Neural progenitor cell (in vitro differentiated cells): ENCODE results near the gene ZFAND6. TPM values are rescaled to one million over a fixed set of nuclear protein-coding genes. Genes with fewer than 3 reads are reported as not detected.

ENCODE experiments used
- DNase-seq: peaks from one replicate; pipeline ENCODE4 v3.0.0-alpha.2; 2016; ENCODE audit warnings: low spot score
- H2AFZ ChIP-seq: fragments of 200-600 bp; sonication (generic); replicated peaks from 2 replicates; pipeline ENCODE4 v1.6.1; 2016; ENCODE audit warnings: antibody characterized with exemption
- H3F3A ChIP-seq: fragments of 200-600 bp; sonication (generic); 2 replicates; pipeline ENCODE4 v1.6.1; 2016; ENCODE audit warnings: antibody characterized with exemption, low read depth
- H3K27ac ChIP-seq: fragments of 200-600 bp; sonication (generic); 2 replicates; pipeline ENCODE4 v1.5.1; 2016; ENCODE audit warnings: mild to moderate bottlenecking
- H3K27me3 ChIP-seq: fragments of 200-600 bp; sonication (generic); 2 replicates; pipeline ENCODE4 v1.6.1; 2016; ENCODE audit warnings: mild to moderate bottlenecking, moderate library complexity
- H3K36me3 ChIP-seq: fragments of 200-600 bp; sonication (generic); 2 replicates; pipeline ENCODE4 v1.5.1; 2016
- H3K4me1 ChIP-seq: fragments of 200-600 bp; sonication (generic); 2 replicates; pipeline ENCODE4 v1.6.1; 2016; ENCODE audit warnings: mixed run types
- H3K4me2 ChIP-seq: fragments of 200-600 bp; sonication (generic); 2 replicates; pipeline ENCODE4 v1.6.1; 2016
- H3K4me3 ChIP-seq: fragments of 200-600 bp; sonication (generic); 2 replicates; pipeline ENCODE4 v1.5.1; 2016
- H3K79me2 ChIP-seq: fragments of 200-600 bp; sonication (generic); 2 replicates; pipeline ENCODE4 v1.6.1; 2016; ENCODE audit warnings: low read depth
- H3K9ac ChIP-seq: fragments of 200-600 bp; sonication (generic); 2 replicates; pipeline ENCODE4 v1.6.1; 2016
- H3K9me3 ChIP-seq: fragments of 200-600 bp; sonication (generic); 2 replicates; pipeline ENCODE4 v1.5.1; 2016; ENCODE audit warnings: low read depth
- H4K20me1 ChIP-seq: fragments of 200-600 bp; sonication (generic); 2 replicates; pipeline ENCODE4 v1.6.1; 2016; ENCODE audit warnings: low read depth
- H3K27ac Mint-ChIP-seq: 3 replicates; pipeline ENCODE4 v1.8.0; 2021; ENCODE audit warnings: mixed read lengths
- H3K27me3 Mint-ChIP-seq: 2 replicates; pipeline ENCODE4 v1.8.0; 2022; ENCODE audit warnings: low read depth, mild to moderate bottlenecking, inconsistent platforms, moderate library complexity, mixed read lengths; ENCODE audit not compliant: insufficient read depth
- H3K36me3 Mint-ChIP-seq: 3 replicates; pipeline ENCODE4 v1.8.0; 2021; ENCODE audit warnings: mixed read lengths
- H3K4me1 Mint-ChIP-seq: 3 replicates; pipeline ENCODE4 v1.8.0; 2021; ENCODE audit warnings: mixed read lengths
- H3K4me3 Mint-ChIP-seq: 3 replicates; pipeline ENCODE4 v1.8.0; 2021; ENCODE audit warnings: mild to moderate bottlenecking, moderate library complexity, mixed read lengths
- H3K9me3 Mint-ChIP-seq: 3 replicates; pipeline ENCODE4 v1.8.0; 2020; ENCODE audit warnings: mixed read lengths
- CTCF ChIP-seq: fragments of 200-600 bp; sonication (generic); IDR thresholded peaks from 2 replicates; pipeline ENCODE4 v1.5.1; 2017; ENCODE audit warnings: antibody characterized with exemption, mild to moderate bottlenecking
- EZH2 ChIP-seq: fragments of 200-600 bp; sonication (generic); IDR thresholded peaks from 2 replicates; pipeline ENCODE4 v1.6.1; 2017; ENCODE audit warnings: antibody characterized with exemption, mild to moderate bottlenecking, moderate library complexity
- EZH2phosphoT487 ChIP-seq: fragments of 200-600 bp; sonication (generic); IDR thresholded peaks from 2 replicates; pipeline ENCODE4 v1.6.1; 2017; ENCODE audit warnings: antibody characterized with exemption
- total RNA-seq: library from RNA; depleted of rRNA; stranded (reverse); fragments of >200 nt; gene quantifications from 2 replicates; pipeline ENCODE4 v1.2.3, GENCODE V29; 2015; ENCODE audit warnings: low replicate concordance

Gene ZFAND6
- total RNA-seq, 1 donor from 2014 or later = 329 TPM

- Histone ChIP-seq H3K4me3 (peak overlapping the region; percentile 67), H3K4me1 (peaks cover 39% of the 10 kb centered on the region), H3K27me3 (no peaks in the 10 kb centered on the region), H3K9ac (peak overlapping the region; percentile 33), H3F3A (peaks cover 3% of the 10 kb centered on the region), H3K9me3 (no peaks in the 10 kb centered on the region), H2AFZ (no peak overlapping the region), H3K36me3 (peaks cover 3% of the 10 kb centered on the region), H4K20me1 (peaks cover 81% of the 10 kb centered on the region), H3K27ac (no peak overlapping the region), H3K4me2 (peak overlapping the region; percentile 87), H3K79me2 (peaks cover 100% of the 10 kb centered on the region)
- no peak for DNase-seq
- Mint-ChIP-seq H3K9me3 (no peaks in the 10 kb centered on the region), H3K36me3 (peaks cover 2% of the 10 kb centered on the region), H3K27me3 (no peaks in the 10 kb centered on the region), H3K4me3 (peak overlapping the region; percentile 93), H3K27ac (no peak overlapping the region), H3K4me1 (peaks cover 53% of the 10 kb centered on the region)
- TF ChIP-seq CTCF (no peak), EZH2 (no peak), EZH2phosphoT487 (no peak)
These were observed 13.7 kb downstream of the ZFAND6 start for GRCh38 chr15:80073197-80073596.

- Histone ChIP-seq H3K4me1 (peaks cover 39% of the 10 kb centered on the region), H3K27ac (peak overlapping the region; percentile 52), H3K9me3 (no peaks in the 10 kb centered on the region), H2AFZ (no peak overlapping the region), H3F3A (no peaks in the 10 kb centered on the region), H3K79me2 (peaks cover 100% of the 10 kb centered on the region), H3K9ac (no peak overlapping the region), H4K20me1 (peaks cover 61% of the 10 kb centered on the region), H3K27me3 (no peaks in the 10 kb centered on the region), H3K36me3 (peaks cover 3% of the 10 kb centered on the region), H3K4me3 (no peak overlapping the region), H3K4me2 (no peak overlapping the region)
- H3K9me3 Mint-ChIP-seq = no peaks in the 10 kb centered on the region
- DNase-seq = no peak
- no peak overlapping the region for H3K4me3 Mint-ChIP-seq
- peaks cover 35% of the 10 kb centered on the region for H3K4me1 Mint-ChIP-seq
- no peak overlapping the region for H3K27ac Mint-ChIP-seq
- no peak for TF ChIP-seq CTCF
- TF ChIP-seq EZH2phosphoT487 = no peak
- TF ChIP-seq EZH2 = no peak
- peaks cover 5% of the 10 kb centered on the region for H3K36me3 Mint-ChIP-seq
- no peaks in the 10 kb centered on the region for H3K27me3 Mint-ChIP-seq
These were observed 17.1 kb downstream of the ZFAND6 start for GRCh38 chr15:80076321-80077318.

- Mint-ChIP-seq H3K4me3 (no peak overlapping the region), H3K4me1 (peaks cover 7% of the 10 kb centered on the region), H3K36me3 (peaks cover 5% of the 10 kb centered on the region), H3K27ac (no peak overlapping the region), H3K9me3 (no peaks in the 10 kb centered on the region), H3K27me3 (no peaks in the 10 kb centered on the region)
- TF ChIP-seq EZH2phosphoT487 = no peak
- TF ChIP-seq EZH2 = no peak
- no peak for TF ChIP-seq CTCF
- Histone ChIP-seq H3K4me1 (peaks cover 8% of the 10 kb centered on the region), H2AFZ (no peak overlapping the region), H3K9me3 (no peaks in the 10 kb centered on the region), H3K9ac (no peak overlapping the region), H3K36me3 (peaks cover 3% of the 10 kb centered on the region), H3F3A (peaks cover 5% of the 10 kb centered on the region), H3K4me3 (no peak overlapping the region), H4K20me1 (peaks cover 57% of the 10 kb centered on the region), H3K4me2 (no peak overlapping the region), H3K27me3 (no peaks in the 10 kb centered on the region), H3K27ac (no peak overlapping the region), H3K79me2 (peaks cover 100% of the 10 kb centered on the region)
- no peak for DNase-seq
These were observed 21.9 kb downstream of the ZFAND6 start for GRCh38 chr15:80081390-80081789.
